GM19324 (cell line): ENCODE measurements around the gene TBC1D32.
A peak's percentile ranks its signal among the peaks of the same experiment; 100 is the strongest.
"Not testable (repeated sequence)": the region's sequence is repeated elsewhere in the genome, so short reads cannot be mapped to it uniquely, and the experiment has no call there.

ENCODE experiments used
- ATAC-seq: cut with Tn5 transposase; IDR thresholded peaks from one replicate; pipeline ENCODE4 v1.9.1; 2021; ENCODE audit warnings: mild to moderate bottlenecking, moderate library complexity; ENCODE audit not compliant: unreplicated experiment, low FRiP score

TBC1D32 gene

GRCh38 chr6:121333694-121334093 lies 586 bp downstream of the TBC1D32 start:
- not testable (repeated sequence) for ATAC-seq

DNA sequence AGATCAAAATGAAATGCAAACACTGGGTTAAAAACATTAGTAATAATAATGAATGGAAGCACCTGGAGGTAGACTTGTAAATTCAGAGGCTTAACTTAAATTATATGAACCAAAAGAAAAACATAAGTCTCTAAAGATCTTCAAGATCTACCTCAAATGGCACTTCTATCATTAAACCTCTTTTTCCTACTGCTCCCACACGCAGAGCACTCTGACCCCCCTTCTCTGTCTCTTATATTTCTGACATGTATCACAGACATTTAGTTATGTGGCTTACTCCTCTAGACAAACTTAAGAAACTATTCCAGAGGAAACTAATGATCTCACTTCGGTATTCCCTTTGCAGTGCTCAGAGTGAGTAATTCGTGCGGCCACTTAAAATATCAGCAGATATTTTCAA lies 1.1 kb downstream of the TBC1D32 start:
- no peak for ATAC-seq

- no peak for ATAC-seq
Observed at GRCh38 chr6:121330516-121330915, 3.8 kb downstream of the TBC1D32 start.

GRCh38 chr6:121321282-121321681 lies 13.0 kb downstream of the TBC1D32 start:
- no peak for ATAC-seq

DNA sequence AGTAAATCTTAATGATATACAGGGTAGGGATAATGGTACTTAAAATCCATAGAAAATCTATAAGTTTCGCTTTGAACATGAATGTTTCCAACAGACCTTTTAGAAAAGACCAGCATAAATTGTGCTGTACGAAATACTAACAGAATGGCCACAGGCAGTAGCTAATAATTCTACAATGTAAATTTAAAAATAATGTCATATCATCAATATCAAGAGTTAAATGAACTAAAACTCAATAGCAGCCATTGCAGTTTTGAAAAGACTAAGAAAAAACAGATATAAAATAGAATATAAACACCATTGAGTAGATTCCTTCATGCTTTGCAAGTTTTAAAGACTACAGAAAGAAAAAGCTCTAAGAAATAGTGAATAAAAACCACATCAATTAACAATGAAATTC lies 14.7 kb downstream of the TBC1D32 start:
- ATAC-seq, result no peak

GRCh38 chr6:121319112-121319553 lies 15.1 kb downstream of the TBC1D32 start:
- ATAC-seq, result no peak

DNA sequence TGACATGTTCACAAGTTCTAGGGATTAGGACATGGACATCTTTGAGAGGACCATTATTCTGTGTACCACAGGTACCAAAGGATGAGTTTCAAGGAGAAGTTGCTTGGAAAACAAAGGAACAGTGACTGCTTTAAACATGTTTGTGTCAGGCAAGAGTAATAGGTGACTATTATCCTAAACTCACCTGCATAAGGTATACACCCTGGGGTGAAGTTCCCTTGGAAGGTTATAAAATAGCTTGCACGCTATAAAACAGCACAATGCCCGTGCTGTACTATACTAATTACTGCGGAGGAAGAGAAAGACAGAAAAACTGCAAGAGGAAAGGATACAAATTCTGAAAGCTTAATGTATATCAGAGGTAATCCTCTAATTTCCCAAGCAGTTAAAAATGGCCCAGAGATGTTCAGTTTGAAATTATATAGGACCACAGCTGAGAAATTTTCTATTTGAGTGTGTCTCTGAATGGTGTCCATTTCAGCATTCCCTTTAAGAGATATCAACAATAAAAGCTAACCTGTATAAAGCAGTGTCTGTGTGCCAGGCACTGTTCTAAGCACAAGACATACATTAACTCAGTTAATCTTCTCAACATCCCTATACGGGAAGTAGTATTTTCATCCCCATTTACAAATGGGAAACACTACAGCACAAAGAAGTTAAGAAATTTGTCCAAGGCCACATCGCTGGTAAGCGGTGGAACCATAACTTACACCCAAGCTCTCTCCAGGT lies 19.7 kb downstream of the TBC1D32 start:
- ATAC-seq, result no peak

- not testable (repeated sequence) for ATAC-seq
Observed at GRCh38 chr6:121311814-121312213, 22.5 kb downstream of the TBC1D32 start.

GRCh38 chr6:121310495-121310894 lies 23.8 kb downstream of the TBC1D32 start:
- ATAC-seq, result no peak

GRCh38 chr6:121309768-121310469 lies 24.4 kb downstream of the TBC1D32 start:
- no peak for ATAC-seq

DNA sequence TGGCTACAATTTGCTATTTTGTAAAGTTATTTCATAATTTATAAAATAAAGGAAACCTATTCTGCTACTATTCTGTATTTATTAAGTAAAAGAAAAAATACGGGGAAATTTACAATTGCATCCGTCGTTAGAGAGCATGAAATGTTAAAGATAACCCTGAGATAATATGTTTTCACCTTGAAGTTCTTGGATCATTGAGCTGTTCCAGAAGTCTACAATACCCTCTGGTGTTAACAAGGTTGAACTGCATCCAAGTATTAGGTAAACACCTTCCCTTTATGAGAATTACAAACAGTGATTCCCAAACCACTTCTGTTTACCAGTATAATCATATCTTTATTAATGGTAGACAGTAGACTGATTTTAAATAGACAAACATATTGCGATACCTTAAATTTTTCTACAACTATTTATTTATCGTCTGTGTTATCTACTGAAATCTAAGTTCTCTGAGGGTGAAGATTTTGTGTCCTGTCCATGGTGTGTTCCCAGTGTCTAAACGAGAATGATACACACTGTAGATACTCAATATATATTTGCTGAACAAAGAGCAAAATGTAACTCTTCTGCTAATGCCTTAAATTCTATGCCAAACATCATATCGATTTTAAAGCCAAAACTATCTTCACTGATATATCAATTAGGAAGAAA lies 28.2 kb downstream of the TBC1D32 start:
- peak; percentile 61 for ATAC-seq

DNA sequence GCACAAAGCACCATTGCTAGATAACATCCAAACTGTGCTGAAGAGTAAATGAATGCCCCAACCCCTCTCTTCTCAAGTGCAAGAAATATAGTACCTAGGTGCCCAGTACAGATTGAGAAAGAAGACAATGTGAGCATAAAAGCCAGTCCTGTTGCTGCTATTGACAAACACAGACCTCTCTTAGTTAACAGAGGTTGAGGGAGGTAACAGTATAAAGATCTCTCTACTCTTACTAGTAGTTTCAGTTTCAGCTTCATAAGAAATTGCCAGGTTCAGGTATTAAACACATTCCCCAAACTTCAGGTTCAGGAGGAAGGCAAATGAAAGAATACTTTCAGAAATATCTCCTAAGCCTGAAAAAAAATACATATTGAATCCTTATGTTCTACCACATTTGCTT lies 31.4 kb downstream of the TBC1D32 start:
- ATAC-seq, result peak; percentile 93

GRCh38 chr6:121301156-121301555 lies 33.1 kb downstream of the TBC1D32 start:
- not testable (repeated sequence) for ATAC-seq

DNA sequence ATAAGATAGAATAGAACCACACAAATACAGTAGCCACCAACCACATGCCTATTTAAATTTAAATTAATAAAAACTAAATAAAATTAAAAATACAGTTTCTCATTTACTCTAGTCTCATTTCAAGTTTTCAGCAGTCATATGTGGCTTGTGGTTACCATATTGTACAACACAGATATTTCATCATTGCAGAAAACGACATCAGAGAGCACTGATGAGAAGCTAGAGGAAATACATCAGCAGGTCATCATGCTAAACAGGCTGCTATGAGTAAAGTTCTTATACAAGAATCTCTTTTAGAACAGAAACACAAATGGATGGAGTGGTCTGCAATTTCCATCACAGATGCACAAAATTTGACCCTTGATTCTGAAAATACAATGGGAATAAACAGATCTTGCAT lies 36.6 kb downstream of the TBC1D32 start:
- ATAC-seq, result no peak

DNA sequence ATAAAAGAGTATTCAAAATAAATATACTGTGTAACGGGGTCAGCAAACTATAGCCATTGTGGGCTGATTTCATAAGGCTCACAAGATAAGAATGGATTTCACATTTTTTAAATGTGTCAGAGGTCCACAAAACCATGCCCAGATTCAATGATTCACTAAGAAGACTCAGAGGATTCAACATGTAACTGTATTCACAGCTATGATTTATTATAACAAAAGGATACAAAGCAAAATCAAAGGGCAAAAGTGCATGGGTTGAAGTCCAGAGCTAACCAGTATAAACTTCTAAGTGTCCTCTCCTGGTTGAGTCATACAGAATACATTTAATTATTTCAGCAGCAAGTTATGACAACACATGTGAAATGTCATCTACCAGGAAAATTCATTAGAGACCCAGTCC lies 49.2 kb downstream of the TBC1D32 start:
- ATAC-seq, result no peak

- no peak for ATAC-seq
Observed at GRCh38 chr6:121274666-121275295, 59.5 kb downstream of the TBC1D32 start.

DNA sequence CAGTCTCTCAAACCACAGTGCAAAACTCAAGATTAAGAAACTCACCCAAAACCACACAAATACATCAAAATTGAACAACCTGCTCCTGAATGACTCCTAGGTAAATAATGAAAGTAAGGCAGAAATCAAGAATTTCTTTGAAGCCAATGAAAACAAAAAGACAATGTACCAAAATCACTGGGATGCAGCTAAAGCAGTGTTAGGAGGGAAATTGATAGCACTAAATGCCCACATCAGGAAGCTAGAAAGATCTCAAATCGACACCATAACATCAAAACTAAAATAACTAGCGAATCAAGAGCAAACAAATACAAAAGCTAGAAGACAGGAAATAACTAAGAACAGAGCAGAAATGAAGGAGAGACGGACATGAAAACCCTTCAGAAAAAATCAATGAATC lies 70.5 kb downstream of the TBC1D32 start:
- ATAC-seq, result no peak

DNA sequence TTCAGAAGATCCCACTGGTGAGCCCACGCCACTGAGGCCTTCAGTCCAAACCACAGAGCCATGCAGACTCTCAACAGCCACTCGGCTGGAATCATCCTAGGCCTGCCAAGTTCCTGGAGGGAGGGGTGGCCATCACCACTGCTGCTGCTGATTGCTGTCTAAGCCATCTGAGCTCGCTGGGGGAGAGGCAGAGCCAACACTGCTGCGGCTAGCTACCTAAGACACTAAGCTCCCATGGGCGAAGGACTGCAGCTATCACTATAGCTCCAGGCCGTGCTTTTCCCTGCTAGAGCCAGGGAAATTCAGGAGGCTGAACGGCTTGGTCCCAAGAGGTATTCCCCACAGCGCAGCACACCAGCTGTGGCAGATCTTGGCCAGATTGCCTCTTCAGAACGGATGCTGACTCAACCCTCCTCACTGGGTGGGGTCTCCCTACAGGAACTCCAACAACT lies 73.6 kb downstream of the TBC1D32 start:
- ATAC-seq, result no peak

- no peak for ATAC-seq
Observed at GRCh38 chr6:121247386-121247785, 86.9 kb downstream of the TBC1D32 start.

DNA sequence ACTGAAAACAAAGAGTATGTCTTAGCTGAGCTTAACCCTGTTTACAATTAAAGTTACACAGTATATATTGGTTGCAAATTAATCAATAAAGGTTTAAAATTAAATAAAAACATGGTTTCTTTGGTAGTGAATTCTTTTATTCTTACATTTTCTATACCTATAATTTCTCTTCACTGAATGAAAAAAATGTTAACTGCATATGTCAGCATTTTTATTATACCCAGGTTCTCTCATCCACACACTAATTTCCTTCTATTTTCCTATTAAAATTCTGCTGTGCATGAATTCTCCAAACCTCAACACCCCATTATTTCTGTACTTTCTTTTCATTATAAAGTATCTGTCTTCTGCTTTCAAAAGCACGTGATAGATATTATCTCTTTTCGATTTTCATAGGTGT lies 91.9 kb downstream of the TBC1D32 start:
- no peak for ATAC-seq

- no peak for ATAC-seq
Observed at GRCh38 chr6:121237859-121238258, 96.4 kb downstream of the TBC1D32 start.
